SIG-M5 (cell line): ENCODE data around the gene BICRAL.
"Not testable (repeated sequence)": the region's sequence is repeated elsewhere in the genome, so short reads cannot be mapped to it uniquely, and the experiment has no call there.

Experiments
- DNase-seq: peaks from one replicate; lab custom pipeline; 2025; lab: John Stamatoyannopoulos, UW

The BICRAL gene, protein sequence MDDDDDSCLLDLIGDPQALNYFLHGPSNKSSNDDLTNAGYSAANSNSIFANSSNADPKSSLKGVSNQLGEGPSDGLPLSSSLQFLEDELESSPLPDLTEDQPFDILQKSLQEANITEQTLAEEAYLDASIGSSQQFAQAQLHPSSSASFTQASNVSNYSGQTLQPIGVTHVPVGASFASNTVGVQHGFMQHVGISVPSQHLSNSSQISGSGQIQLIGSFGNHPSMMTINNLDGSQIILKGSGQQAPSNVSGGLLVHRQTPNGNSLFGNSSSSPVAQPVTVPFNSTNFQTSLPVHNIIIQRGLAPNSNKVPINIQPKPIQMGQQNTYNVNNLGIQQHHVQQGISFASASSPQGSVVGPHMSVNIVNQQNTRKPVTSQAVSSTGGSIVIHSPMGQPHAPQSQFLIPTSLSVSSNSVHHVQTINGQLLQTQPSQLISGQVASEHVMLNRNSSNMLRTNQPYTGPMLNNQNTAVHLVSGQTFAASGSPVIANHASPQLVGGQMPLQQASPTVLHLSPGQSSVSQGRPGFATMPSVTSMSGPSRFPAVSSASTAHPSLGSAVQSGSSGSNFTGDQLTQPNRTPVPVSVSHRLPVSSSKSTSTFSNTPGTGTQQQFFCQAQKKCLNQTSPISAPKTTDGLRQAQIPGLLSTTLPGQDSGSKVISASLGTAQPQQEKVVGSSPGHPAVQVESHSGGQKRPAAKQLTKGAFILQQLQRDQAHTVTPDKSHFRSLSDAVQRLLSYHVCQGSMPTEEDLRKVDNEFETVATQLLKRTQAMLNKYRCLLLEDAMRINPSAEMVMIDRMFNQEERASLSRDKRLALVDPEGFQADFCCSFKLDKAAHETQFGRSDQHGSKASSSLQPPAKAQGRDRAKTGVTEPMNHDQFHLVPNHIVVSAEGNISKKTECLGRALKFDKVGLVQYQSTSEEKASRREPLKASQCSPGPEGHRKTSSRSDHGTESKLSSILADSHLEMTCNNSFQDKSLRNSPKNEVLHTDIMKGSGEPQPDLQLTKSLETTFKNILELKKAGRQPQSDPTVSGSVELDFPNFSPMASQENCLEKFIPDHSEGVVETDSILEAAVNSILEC

DNA sequence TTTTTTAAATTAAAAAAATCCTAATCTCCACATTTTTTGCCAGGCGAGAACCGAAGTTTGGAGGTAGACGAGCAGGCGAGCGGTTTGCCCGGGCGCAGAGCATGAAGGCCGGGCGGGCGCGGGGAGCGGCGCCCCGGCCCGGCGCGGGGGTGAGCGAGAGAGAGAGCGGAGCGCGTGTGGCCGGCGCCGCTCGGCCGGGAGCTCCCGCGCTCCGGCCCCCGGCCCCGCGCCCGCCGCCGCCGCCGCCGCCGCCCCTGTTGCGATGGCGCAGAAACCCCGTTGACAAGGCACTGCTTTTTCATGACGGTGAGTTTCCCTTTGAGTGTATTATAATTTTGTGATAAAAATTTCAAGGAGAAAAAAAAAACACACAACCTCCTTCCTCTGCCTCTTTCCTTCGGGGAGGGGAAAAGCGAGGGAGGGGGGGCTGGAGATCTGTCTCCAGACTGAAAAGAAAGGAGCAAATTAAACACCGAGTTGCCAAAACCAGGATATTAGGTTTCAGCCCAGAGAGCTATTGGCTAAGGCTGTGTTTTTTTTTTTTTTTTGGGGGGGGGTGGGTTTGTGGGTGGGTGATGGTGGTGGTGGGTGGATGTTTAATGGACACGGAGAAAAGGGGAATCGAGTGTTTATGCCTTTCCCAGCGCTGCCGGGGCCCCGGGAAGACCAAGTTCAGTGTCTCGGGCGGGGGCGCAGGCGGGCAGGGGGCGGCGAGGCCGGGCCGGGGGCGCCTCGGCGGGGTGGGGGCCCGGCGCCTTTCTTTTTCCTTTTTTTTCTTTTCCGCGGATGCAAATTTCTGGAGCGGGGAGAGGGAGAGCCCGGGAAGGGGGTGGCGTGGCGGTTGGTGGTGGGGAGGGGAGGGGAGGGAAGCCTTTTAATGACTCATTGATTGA lies at the start of gene BICRAL:
Gene BICRAL, plus strand, starts transcription at position 257 of the 893 bp plus-strand sequence. CDS start 39,971 bp downstream, outside the sequence.
- peak; percentile 5 for DNase-seq

DNA sequence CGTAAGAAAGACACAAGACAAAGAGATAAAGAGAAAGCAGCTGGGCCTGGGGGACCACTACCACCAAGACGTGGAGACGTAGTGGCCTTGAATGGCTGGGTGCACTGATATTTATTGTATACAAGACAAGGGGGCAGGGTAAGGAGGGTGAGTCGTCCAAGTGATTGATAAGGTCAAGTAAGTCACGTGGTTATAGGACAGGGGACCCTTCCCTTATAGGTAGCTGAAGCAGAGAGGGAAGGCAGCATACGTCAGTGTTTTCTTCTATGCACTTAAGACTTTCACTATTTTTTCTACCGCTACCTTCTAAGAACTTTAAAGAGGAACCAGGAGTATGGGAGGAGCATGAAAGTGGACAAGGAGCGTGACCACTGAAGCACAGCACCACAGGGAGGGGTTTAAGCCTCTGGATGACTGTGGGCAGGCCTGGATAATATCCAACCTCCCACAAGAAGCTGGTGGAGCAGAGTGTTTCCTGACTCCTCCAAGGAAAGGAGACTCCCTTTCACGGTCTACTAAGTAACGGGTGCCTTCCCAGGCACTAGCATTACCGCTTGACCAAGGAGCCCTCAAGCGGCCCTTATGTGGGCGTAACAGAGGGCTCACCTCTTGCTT lies 47.9 kb upstream of the BICRAL start:
- DNase-seq, result not testable (repeated sequence)

DNA sequence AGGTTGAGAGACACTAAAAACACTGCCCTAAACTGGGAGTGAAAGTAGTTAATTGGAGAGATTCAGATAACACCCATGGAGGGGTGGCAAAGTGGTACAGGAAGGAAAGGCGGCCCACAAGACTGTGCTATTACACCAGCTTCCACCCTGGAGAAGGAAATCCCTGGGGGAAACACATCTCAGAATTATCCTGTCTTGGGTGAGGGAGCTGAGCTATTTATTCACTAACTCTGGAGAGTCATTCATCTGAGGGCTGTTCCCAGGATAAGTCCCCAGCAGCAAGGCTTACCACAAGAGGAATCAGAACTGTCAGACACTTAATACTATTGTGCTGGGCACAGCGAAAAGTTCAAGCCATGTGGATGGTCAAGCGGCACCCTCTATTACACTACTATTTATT lies 45.9 kb upstream of the BICRAL start:
- no peak for DNase-seq

DNA sequence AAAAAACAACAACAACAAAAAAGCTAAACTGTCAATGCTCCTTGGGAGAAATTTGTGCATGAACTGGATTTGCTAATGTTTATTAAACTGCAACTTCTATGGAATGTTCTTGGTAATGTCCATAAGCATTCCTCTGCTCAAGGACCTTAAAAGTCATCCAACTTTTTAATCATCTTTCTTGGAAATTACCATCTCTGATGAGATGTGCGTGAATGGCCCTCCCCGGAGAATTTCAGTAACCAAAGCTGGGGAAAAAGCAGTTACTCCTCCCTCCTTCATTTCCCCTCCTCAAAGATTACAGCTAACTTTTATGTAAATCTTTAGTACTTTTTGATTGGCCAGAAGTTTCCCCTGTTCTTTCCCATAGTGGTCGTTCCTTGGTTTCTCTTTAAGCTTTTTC lies 41.1 kb upstream of the BICRAL start:
- DNase-seq, result no peak

DNA sequence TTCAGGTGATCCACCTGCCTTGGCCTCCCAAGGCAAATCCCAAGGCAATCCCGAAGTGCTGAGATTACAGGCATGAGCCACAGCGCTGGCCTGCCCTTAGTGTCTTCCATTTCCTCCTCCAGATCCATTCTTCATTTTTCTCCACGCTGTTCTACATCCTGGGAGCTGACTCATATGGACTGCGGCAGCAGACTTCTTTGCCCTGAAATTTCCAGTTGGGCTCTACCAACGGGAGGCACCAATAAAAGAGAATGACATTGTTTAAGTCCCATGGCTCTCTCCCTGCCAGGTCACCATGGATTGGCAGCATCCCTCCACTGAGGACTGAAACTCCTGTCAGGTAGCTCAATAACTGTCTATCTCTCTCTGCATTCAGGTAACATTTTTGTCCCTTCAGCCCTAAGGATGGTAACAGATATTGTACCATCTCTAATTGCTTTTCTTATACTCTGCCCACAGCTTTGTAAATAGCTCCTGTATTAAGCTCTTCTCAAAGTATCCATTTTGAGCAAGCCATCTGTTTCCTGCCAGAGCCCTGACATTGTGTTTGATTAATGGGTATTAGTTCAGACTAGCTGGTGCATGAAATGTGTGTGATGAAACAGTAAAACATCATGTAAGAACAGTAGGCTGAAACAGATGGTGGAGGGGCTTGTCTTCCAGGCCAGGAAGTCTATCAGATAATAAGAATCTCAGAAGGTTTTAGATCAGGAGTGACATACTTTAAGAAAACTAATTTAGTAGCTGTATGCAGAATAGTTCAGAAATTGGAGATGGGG lies 39.5 kb upstream of the BICRAL start:
- no peak for DNase-seq

DNA sequence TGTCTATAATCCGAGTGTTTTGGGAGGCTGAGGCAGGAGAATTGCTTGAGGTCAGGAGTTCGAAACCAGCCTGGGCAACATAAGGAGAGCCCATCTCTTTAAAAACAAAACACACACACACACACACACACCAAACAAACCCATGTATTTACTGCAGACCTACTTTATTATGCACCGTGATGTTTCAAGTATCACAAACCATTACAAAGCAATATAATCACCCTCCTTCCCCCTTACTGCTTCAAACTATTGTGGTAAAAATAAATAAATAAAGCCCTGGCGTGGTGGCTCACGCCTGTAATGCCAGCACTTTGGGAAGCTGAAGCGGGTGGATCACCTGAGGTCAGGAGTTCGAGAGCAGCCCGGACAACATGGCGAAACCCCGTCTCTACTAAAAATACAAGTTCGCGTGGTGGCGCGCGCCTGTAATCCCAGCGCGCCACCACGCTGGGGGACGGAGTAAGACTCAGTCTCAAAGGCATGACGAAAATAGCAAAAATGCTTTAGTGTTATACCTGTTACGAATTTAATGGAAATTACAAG lies 37.4 kb upstream of the BICRAL start:
- DNase-seq, result no peak

DNA sequence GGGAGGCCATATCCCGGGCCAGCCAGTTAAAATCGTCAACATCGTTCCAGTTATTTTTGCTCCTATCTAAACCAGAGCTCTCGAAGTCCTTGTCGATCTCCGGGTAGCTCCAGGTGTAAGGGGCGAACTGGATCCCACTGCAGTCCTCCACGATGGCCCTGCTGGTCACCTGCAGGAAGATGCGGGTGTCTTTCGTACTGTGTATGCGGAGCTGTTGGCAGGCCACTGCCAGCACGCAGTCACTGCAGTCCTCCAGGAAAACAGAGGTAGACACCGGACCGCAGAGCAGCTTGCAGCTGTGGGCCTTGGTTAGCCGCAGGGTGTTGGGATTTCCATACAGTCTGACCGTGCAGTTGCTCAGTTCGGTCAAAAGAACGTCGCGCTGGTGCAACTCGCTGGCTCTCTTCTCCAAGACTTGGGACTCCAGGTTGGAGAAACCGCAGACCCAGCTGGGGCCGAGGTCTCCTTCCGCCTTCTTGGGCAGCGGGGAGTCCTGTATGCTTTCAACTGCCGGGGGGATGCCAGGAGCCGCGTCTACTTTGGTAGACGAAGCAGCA lies 36.7 kb upstream of the BICRAL start:
- no peak for DNase-seq

DNA sequence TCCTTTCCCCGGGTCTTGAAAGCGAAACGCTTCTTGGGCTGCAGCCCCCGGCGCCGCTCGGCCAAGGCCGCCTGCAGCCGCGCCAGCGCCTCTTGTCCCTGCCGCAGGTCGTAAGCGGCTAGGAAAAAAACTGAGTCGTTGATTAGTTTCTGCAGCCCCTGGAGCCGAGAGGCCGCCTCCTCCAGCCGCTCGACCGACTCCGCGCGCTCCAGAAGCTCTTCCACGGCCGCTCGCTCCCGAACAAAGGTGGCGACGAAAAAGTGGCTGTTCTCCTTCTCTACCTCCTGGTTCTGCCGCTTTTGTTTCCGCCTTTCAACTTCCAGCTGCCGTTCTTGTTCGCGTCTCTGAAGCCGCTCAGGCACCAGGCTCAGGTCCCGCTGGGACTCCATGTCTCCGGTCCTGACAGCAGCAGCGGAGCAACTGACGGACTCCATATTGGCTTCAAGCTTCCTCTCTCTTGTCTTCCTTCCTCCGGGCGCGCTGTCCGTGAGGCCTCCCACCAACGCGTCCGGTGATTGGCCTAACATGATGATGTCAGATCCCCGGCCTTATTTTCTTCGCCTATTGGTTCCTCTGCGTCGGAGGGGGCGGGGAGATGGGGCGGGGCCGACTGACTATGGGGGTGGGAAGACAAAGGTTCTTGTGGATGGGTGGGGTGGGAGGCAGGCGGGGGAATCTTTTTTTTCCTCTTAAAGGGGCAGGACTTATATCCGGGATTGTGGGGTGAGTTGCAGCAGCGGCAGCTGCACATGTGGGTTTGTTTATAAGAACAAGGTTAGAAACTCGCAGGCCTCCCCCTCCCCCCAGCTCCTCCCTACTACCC lies 36.0 kb upstream of the BICRAL start, which contains the start of gene TBCC:
Gene TBCC, minus strand, starts transcription at position 464 of the 823 bp plus-strand sequence. Its CDS starts 30 bp downstream, at position 434.
- DNase-seq, result peak; percentile 79

DNA sequence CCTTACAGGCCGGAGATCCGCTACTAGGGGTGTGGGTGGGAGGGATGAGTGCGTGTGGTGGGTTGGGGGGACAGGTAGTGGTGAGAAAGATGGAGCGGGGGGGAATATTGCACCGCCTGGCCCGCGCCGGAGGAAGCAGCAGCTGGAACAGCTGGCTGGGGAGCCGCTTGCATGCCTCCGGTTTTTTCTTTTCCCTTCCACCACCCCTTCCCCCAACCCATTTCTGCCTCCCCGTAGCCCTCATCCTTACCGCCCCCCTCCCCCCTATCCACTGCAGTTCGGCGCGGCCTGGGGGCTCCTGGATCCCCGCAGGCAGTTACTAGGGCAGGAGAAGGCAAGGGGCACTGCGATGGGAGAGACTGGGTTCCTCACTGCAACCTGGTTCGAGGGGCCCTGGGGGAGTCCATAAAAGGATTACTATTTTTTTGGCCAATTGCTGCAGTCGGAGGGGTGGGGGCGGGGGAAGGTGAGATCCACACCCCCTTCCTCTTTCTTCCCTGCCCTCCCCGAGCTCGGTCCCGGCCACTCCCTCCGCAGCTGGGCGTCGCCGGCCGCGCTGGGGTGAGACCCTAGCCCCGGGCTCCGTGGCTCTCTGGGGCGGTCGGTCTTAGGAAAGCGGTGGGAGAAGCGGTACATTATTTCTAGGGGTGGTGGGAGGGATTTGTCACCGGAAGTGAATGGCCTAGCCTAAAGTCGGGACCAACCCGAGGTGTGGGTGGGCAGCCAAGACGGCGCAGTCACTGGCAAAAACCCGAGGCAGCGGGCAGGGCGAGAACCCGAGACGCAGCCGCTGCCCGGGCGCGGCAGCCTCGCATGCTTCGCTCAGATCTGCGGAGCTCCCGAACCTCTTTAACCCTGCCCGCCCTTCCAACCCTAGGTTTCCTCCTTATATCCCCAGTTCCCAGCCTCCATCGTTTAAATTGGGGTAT lies 35.1 kb upstream of the BICRAL start:
- DNase-seq, result peak; percentile 41

DNA sequence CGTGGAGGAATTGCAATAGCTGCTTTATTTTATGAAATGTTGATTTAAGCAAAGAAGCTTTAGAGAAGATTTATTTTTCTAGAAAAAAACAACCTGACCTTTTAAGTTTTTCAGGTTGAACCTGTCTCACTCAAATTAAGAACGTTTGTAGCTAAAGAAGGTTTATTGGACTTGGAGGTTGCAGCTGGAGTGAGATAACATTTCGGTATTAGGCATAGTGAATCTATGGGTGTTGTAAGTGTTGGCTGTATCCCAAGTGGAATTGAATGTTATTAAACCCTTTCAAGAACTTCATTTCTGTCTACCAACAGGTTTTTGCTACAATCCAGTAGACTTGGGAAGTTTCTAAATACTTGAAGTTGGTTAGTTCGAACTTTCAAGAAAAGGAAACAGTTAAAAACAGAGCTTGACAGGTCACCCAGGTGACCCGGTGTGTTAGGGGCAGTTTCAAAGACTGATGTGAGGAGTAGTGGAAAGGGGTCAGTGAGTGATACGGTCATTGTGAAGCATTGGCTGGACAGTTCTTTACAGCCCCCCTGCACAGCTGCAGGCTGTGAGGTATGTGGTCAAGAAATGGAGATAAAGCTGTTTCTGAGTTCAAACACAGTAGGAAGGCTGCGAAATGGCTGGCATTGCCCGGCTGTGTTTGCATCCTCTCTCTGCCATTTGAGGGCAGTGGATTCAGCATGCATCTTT lies 33.5 kb upstream of the BICRAL start:
- no peak for DNase-seq

DNA sequence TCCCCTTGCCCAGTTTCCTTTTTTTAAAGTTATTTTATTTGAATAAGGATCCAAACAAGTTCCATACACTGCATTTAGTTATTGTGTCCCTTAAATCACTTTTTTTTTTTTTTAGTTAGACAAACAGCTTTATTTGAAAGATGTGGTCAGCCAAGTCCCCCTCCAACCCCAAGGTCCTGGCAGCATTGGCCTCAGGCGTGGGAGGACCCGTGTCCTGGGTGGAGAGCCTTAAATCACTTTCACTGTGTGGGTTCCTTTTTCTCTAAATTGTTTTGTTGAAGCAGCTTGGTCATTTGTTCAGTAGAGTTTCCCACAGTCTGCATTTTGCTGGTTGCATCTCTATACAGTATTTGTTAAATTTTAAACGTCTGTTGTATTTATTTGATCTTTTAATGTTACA lies 30.8 kb upstream of the BICRAL start:
- DNase-seq, result no peak

DNA sequence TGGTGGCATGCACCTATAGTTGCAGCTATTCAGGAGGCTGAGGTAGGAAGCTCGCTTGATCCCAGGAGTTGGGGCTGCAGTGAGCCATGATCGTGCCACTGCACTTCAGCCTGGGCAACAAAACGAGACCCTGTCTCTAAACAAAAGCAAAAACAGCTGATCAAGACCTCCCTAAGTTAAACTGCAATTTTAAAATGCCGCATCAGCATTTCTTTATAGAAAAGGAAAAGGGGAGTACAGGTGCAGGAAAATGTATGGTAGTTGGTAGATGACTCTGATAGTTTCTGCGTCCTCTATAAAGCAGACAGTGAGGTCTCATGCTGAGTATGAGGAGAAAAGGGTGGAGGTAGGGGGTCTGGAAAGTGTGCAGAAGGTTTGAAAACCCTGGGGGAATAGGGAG lies 27.1 kb upstream of the BICRAL start:
- DNase-seq, result no peak

DNA sequence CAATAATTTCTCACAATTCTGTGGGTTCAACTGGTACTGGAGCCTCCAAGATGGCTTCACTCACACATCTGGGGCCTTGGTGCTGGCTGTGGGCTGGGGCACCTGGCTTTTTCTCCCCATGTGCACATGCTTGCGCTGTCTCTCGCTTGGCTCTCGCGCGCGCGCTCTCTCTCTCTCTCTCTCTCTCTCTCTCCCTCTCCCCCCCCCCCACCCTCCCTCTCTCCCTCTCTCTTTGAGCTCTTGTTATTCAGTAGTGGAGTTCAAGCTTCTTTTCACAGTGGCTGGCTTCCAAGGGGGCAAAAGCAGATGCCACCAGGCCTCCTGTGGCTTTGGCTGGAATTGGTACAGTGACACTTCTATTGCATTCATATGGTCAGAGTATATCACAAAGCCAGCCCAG lies 25.1 kb upstream of the BICRAL start:
- no peak for DNase-seq

DNA sequence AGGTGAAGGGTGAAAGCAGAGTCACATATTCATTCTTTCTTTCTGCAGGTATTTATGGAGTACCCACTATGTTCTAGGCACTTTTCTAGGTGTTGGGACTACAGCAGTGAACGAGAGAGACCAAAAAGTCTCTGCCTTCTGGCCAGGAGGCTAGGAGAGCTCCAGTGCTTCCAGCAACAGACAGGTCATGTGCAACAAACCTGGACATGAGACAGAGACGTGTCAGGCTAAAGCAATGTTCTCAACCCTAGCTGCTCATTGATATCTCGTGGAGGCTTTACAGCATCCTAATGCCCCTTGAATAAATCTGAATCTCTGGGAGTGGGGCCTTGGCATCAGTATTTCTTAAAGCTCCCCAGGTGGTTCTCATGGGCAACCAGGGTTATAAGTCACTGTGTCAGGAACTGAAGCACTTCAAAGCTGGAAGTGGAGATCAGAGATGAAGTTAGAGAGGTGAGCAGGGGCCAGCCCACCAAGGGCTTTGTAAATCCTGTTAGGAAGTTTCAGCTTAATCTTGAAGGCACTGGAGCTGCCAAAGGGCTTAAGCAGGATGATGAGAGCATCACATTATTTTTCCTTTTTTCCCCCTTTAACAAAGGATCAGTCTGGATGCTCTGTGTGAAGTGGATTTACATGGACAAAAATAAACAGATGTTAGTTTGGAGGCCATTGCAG lies 23.0 kb upstream of the BICRAL start:
- no peak for DNase-seq

DNA sequence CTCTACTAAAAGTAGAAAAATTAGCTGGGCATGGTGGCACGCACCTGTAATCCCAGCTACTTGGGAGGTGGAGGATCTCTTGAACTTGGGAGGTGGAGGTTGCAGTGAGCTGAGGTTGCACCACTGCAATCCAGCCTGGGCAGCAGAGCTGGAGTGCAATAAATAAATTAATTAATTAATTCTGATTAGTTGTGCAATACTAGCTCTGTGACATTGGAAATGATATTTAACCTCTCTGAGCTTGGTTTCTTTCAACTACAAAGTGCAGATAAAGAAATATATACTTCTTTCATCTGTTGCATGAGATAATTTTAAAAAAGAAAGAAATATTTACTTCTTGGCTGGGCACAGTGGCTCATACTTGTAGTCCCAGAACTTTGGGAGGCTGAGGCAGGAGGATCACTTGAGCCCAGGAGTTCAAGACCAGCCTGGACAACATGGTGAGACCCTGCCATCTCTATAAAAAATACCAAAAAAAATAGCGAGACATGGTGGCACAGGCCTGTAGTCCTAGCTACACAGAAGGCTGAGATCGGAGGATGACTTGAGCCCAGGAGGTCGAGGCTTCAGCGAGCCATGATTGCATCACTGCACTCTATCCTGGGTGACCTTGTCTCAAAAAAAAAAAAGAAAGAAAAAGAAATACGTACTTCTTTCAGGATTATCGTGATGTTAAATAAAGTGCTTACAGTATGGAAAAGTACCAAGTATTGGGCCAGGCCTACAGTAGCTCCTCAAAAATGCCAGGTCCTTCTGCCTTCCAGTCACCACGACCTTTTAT lies 20.4 kb upstream of the BICRAL start:
- DNase-seq, result no peak

DNA sequence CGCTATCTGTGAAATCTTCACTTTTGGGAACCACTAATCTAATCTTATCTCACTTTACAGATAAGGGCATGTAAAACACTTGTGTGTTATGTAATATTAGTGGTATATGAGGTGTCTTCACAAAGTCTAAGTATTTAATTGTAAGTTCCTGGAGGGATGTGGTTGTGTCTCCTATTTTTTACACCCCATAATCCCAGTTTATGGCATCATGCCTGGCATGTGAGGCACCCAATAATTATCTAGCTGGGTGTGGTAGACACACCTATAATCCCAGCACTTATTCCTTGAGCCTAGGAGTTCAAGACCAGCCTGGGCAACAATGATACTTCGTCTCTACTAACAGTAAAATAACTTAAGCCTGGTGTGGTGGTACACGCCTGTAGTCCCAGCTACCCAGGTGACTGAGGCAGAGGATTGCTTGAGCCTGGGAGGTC lies 19.4 kb upstream of the BICRAL start:
- DNase-seq, result no peak
